GM12865 (cell line): ENCODE data around the gene DCBLD1.
A peak's percentile ranks its signal among the peaks of the same experiment; 100 is the strongest.
"Not testable (repeated sequence)": the region's sequence is repeated elsewhere in the genome, so short reads cannot be mapped to it uniquely, and the experiment has no call there.

Experiments
- DNase-seq: peaks from one replicate; pipeline ENCODE4 v3.0.0; 2010; ENCODE audit warnings: low read depth
- H3K4me3 ChIP-seq: 2 replicates; pipeline ENCODE4 v1.5.1; 2011; ENCODE audit warnings: mild to moderate bottlenecking, low read depth, low read length, control low read depth
- TF ChIP-seq, protein P1 (sequence below): IDR thresholded peaks from 2 replicates; pipeline ENCODE4 v1.5.1; 2011; ENCODE audit warnings: low read length, control low read depth, low read depth, inconsistent platforms; ENCODE audit not compliant: insufficient read depth; ENCODE audit errors: missing control alignments

DCBLD1 gene

DNA sequence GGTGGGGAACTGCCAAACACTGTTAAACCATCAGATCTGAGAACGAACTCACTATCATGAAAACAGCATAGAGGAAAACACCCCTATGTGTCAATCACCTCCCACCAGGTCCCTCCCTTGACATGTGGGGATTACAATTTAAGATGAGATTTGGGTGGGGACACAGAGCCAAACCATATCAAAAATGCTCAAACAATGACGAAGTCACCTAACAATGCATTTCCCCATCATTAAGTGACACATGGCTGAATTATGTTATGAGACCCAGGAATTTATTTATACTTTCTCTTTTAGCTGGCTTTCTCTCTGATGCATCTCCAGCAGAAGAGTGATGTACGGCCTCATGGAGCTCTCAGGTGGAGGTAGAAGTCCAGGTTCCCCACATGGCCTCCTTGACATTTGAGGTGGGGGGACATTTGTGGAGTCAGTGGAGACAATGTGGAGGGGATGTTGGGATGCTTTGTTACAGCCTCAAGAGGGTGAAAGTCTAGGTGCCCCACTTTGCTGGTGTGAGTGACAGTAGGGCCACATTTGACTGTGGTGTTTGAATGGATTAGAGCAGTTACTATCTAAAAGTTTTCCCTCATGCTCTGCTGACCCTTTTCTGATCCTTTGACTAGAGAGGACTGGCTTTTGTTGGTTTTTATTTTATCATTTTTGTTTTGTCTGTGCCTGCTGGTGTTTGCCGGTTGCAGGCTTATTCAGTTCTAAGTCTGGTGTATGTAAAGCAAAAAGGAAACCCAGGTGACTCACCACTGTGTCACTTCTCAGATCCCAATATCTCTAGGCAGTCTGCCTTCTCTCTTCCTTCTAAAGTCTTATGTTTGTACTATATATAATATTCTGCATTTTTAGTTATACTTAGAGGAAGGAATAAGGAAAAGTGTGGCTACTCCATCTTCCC, 18.5 kb upstream of the DCBLD1 start:
- H3K4me3 ChIP-seq, result no peak overlapping the region
- TF ChIP-seq, protein P1, sequence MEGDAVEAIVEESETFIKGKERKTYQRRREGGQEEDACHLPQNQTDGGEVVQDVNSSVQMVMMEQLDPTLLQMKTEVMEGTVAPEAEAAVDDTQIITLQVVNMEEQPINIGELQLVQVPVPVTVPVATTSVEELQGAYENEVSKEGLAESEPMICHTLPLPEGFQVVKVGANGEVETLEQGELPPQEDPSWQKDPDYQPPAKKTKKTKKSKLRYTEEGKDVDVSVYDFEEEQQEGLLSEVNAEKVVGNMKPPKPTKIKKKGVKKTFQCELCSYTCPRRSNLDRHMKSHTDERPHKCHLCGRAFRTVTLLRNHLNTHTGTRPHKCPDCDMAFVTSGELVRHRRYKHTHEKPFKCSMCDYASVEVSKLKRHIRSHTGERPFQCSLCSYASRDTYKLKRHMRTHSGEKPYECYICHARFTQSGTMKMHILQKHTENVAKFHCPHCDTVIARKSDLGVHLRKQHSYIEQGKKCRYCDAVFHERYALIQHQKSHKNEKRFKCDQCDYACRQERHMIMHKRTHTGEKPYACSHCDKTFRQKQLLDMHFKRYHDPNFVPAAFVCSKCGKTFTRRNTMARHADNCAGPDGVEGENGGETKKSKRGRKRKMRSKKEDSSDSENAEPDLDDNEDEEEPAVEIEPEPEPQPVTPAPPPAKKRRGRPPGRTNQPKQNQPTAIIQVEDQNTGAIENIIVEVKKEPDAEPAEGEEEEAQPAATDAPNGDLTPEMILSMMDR, result no peak
- DNase-seq, result peak; percentile 36

DNA sequence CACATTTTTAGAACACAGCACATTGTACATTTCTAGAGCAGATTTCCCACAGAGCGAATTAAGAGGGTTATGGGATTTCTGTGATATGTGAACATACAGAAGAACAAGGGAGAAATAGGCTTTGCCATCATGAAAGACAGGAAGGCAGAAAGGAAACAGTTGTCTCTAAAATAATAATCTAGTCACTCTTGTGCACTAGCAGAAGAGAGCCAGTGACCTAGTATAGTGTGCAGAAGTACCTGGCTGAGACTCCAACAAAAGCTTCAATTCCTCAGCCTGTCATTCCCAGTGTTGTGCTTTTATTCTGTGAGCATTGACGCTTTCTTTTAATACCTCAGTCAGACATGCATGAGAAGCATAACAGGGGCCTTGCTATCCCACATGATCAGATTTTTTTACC, 17.8 kb upstream of the DCBLD1 start:
- no peak overlapping the region for H3K4me3 ChIP-seq
- no peak for DNase-seq
- TF ChIP-seq, protein P1, result no peak

DNA sequence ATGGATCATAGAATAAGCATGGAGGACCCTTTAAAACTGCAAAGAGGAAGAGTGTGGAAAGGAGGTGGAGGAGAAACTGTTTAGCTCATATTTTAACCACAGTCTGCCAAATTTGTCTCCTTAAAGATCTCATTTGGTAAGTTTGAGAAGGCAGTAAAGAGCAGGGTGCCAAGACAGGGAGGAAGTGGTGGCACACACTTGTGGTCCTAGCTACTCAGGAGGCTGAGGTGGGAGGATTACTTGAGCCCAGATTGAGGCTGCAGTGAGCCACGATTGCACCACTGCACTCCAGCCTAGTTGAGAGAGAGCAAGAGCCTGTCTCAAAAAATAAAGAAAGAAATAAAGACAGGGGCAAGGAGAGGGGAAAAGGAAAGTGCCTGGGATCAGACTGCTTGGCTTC, 16.8 kb upstream of the DCBLD1 start:
- TF ChIP-seq, protein P1, result no peak
- DNase-seq, result no peak
- no peak overlapping the region for H3K4me3 ChIP-seq

DNA sequence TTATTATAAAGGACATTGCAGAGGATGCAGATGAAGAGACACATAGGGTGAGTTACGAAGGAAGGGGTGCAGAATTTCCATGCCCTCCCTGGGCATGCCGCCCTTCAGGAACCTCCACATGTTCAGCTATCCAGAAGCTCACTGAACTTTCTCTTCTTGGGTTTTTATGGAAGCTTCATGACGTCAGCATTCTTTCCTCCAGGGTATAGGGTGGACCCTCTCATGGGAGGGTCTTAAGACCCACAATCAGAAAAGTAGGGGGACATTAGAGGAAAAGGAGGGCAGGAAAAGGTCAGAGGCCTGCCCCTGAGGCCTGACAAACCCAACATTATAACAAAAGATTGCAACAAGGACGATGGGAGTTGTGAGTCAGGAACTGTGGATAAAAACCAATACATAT, 14.6 kb upstream of the DCBLD1 start:
- H3K4me3 ChIP-seq, result no peak overlapping the region
- no peak for DNase-seq
- TF ChIP-seq, protein P1, result no peak

DNA sequence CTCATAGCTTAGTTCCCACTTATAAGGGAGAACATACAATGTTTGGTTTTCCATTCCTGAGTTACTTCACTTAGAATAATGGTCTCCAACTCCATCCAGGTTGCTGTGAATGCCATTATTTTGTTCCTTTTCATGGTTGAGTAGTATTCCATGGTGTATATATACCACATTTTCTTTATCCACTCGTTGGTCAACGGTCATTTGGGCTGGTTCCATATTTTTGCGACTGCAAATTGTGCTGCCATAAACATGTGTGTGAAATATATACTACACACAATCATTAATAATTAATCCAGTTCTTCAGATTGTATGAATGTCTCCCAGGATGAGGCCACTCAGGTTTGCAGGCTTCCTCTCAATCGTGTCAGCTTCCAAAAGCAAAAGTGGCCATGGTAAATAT, 13.9 kb upstream of the DCBLD1 start:
- H3K4me3 ChIP-seq, DNase-seq: not testable (repeated sequence)

DNA sequence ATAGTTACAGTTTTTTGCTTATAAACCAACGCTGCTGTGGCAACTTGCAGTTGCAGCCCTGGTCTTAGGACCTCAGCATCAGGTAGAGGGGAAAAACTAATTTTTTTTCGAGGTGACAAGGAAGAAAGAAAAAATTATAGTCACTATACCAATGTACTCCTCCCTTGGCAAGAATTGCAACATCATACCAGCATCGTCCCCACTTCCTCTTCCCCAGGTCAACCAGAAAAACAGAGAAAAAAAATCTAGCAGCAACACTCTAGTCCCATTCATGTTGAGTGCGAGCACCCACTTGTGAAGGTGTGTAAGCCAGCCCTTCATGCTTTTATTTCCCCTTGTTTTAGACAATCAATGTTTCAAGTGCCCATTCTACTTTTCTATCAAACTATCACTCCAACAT, 13.1 kb upstream of the DCBLD1 start:
- no peak overlapping the region for H3K4me3 ChIP-seq
- TF ChIP-seq, protein P1, result no peak
- DNase-seq, result no peak

DNA sequence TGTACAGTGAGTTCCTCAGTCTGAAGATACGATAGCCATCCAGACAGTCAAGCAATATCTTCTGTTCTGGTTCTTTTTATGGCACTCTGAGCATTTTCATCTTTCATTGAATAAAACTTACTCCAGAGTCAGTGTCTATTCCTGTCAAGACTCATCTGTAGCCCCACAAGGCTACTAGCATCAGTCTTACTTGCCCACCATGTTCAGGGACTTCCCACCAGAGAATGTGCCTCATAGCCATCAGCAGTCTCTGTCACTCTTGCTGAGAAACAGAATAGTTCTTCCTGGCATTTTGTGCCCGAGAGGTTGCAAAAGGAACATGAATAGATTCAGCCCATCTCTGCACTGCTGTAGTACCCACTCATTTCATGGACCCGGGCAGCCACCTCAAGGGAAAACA, 12.7 kb upstream of the DCBLD1 start:
- TF ChIP-seq, protein P1, result no peak
- H3K4me3 ChIP-seq, result no peak overlapping the region
- no peak for DNase-seq
